Heart left ventricle (tissue), 16 donors: Measurements from ENCODE around the gene DLG4. TPM values are rescaled to one million over a fixed set of nuclear protein-coding genes. Genes with fewer than 3 reads are reported as not detected.
"Not testable (repeated sequence)": the region's sequence is repeated elsewhere in the genome, so short reads cannot be mapped to it uniquely, and the experiment has no call there.

Experiments
- ATAC-seq, 4 donors: fragments of 200-7000 bp; cut with Tn5 transposase; one replicate each; pipeline ENCODE4 v1.9.1; 2020 to 2022; ENCODE audit warnings: moderate library complexity in 4 of 4, mild to moderate bottlenecking in 3 of 4, moderate number of reproducible peaks in 1 of 4
- DNase-seq, 5 donors: peaks; one replicate each; pipeline ENCODE4 v3.0.0-alpha.2; 2020
- H3K27ac ChIP-seq, 12 donors: fragments of 200-600 bp; sonication (generic) in 4 of 12; one replicate each; pipeline versions ENCODE4 v1.5.0 to v1.8.0; 2016 to 2022; ENCODE audit warnings: mild to moderate bottlenecking in 2 of 12
- H3K27me3 ChIP-seq, 9 donors: fragments of 200-600 bp; sonication (generic) in 2 of 9; one replicate each; pipeline versions ENCODE4 v1.5.1 to v1.8.0; 2016 to 2022; ENCODE audit warnings: mild to moderate bottlenecking in 3 of 9
- H3K36me3 ChIP-seq, 9 donors: fragments of 200-600 bp; sonication (generic) in 2 of 9; one replicate each; pipeline versions ENCODE4 v1.5.0 to v1.8.0; 2018 to 2022; ENCODE audit warnings: mild to moderate bottlenecking in 2 of 9
- H3K4me1 ChIP-seq, 12 donors: fragments of 200-600 bp; sonication (generic) in 4 of 12; one replicate each; pipeline versions ENCODE4 v1.5.0 to v1.8.0; 2016 to 2022; ENCODE audit warnings: mild to moderate bottlenecking in 3 of 12
- H3K4me3 ChIP-seq, 12 donors: fragments of 200-600 bp; sonication (generic) in 4 of 12; one replicate each; pipeline versions ENCODE4 v1.5.0 to v1.8.0; 2017 to 2022; ENCODE audit warnings: mild to moderate bottlenecking in 9 of 12, moderate library complexity in 4 of 12
- H3K9me3 ChIP-seq, 12 donors: fragments of 200-600 bp; sonication (generic) in 4 of 12; one replicate each; pipeline versions ENCODE4 v1.5.0 to v1.8.0; 2016 to 2022; ENCODE audit warnings: mild to moderate bottlenecking in 1 of 12
- POLR2A ChIP-seq, 2 donors: fragments of 450-650 bp; IDR thresholded peaks; one replicate each; pipeline ENCODE4 v1.6.1; 2017; ENCODE audit warnings: antibody characterized with exemption in 2 of 2, mild to moderate bottlenecking in 2 of 2, moderate library complexity in 2 of 2
- WGBS, 4 donors: extraction: QIAGEN DNeasy Blood & Tissue Kit in 2 of 4; methylation state at CpG; one replicate each; pipeline versions ENCODE4 v1.1.5 to v1.1.7; 2013 to 2018; 5-methylcytosine and 5-hydroxymethylcytosine counted together
- intact Hi-C, 10 donors: fragments of 100-400 bp; cut with DNase I; formaldehyde crosslinking; loops; one replicate each; pipeline versions ENCODE4 v1.11.1 to v1.14.2; 2022
- polyA plus RNA-seq, 2 donors: library from polyadenylated mRNA; stranded (reverse); fragments of 200-250 nt; gene quantifications; one replicate each; pipeline ENCODE4 v1.2.3, GENCODE V29; 2013
- total RNA-seq, 9 donors: library from RNA; depleted of rRNA in 2 of 9; stranded (reverse); fragments of >200 nt in 2 of 9; fragmentation: NEBNext Ultra II Directional in 3 of 9; extraction: Animal tissue kit (Norgen Biotek cat#: 25700) in 3 of 9; gene quantifications; one replicate each; pipeline versions ENCODE4 v1.1.0 to v1.2.4, GENCODE V29; 2016 to 2023
- TF ChIP-seq, protein P1 (sequence below), 12 donors: fragments of 200-600 bp; sonication (generic) in 4 of 12; IDR thresholded peaks; one replicate each; pipeline versions ENCODE4 v1.5.0 to v1.8.0; 2018 to 2022; ENCODE audit warnings: antibody characterized with exemption in 12 of 12, mild to moderate bottlenecking in 5 of 12
- donor health status: ischemic (EF 13 %, LVEDD 7.1; RV severe dilation, severe dysfunction).
- donor health status: healthy with polysubstance abuse.
- donor health status: DM: no; HTN: yes; CAD: no.
- donor health status: DM: no; HTN: no; CAD: no.
- donor health status: ischemic (EF 25% LVEDD 6.9; RV normal size, moderate dysfunction).
- donor health status: ischemic (EF 25% LVEDD 5.7; RV mildly dilated, moderate dysfunction).
- donor health status: healthy.
- donor health status: DM: yes; HTN: yes; CAD: no.
- donor health status: ischemic (EF 35%, LVEDD 5.7; RV mildly dilated, moderate dysfunction).
- donor health status: nonischemic (EF 11% LVEDD 7.7; RV severe dilation, severe dysfunction).
- donor health status: DM: yes; HTN: yes; CAD: no.
- donor health status: PGD.
- donor health status: ischemic (EF 29% LVEDD 5.4; RV normal size, mild dysfunction).
- donor health status: nonischemic (EF 23%, LVEDD 6.1; RV moderate dilation, normal function).

DLG4 gene
- total and polyA plus RNA-seq, 11 donors: 5.3 to 24.3 (median 15.5) TPM

DNA sequence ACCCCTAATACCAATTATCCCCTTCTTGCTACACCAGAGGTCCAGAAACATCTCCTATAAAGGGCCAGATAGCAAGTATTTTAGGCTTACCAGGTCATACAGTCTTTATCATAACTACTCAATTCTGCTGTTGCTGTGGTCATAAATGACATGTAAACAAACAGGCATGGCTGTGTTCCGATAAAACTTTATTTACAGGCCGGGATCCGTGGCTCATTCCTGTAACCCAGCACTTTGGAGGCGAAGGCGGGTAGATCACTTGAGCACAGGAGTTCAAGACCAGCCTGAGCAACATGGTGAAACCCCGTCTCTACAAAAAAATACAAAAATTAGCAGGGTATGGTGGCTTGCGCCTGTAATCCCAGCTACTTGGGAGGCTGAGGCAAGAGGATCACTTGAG lies 52.8 kb downstream of the DLG4 start:
- Histone ChIP-seq H3K4me1 (peaks cover 0 to 21% (median 0%) of the 10 kb centered on the region in 12 donors), H3K27ac (no peak overlapping the region), H3K36me3 (no peaks in the 10 kb centered on the region), H3K4me3 (no peak overlapping the region), H3K9me3 (peaks cover 0 to 27% (median 0%) of the 10 kb centered on the region in 12 donors), H3K27me3 (peaks cover 0 to 10% (median 0%) of the 10 kb centered on the region in 9 donors)
- intact Hi-C loops: no loop called here
- WGBS, 4 donors: 87 to 94% (median 92%) methylated on average over 7 of the region's 7 CpGs
- TF ChIP-seq, protein P1, sequence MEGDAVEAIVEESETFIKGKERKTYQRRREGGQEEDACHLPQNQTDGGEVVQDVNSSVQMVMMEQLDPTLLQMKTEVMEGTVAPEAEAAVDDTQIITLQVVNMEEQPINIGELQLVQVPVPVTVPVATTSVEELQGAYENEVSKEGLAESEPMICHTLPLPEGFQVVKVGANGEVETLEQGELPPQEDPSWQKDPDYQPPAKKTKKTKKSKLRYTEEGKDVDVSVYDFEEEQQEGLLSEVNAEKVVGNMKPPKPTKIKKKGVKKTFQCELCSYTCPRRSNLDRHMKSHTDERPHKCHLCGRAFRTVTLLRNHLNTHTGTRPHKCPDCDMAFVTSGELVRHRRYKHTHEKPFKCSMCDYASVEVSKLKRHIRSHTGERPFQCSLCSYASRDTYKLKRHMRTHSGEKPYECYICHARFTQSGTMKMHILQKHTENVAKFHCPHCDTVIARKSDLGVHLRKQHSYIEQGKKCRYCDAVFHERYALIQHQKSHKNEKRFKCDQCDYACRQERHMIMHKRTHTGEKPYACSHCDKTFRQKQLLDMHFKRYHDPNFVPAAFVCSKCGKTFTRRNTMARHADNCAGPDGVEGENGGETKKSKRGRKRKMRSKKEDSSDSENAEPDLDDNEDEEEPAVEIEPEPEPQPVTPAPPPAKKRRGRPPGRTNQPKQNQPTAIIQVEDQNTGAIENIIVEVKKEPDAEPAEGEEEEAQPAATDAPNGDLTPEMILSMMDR (IDR thresholded peaks at IDR 0.05): no peak
- TF ChIP-seq POLR2A (IDR thresholded peaks at IDR 0.05): no peak
- DNase-seq (no peak), ATAC-seq (no peak)

DNA sequence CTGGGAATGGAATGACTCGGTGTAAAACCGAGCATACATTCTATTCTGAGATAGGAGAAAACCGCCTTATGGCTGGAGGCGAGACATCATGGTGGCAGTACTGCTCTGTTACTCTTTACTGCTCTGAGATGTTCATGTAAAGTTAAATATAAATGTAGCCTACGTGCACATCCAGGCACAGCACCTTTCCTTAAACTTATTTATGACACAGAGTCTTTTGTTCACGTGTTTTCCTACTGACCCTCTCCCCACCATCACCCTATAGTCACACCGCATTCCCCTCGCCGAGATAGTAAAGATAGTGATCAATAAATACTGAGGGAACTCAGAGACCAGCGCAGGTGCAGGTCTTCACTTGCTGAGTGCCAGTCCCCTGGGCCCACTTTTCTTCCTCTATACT lies 60.1 kb downstream of the DLG4 start:
- H3K27me3 ChIP-seq: peaks cover 0 to 43% (median 0%) of the 10 kb centered on the region in 9 donors
- H3K4me3 ChIP-seq, H3K27ac ChIP-seq, H3K9me3 ChIP-seq, intact Hi-C loops, H3K4me1 ChIP-seq, DNase-seq, H3K36me3 ChIP-seq, ATAC-seq: not testable (repeated sequence)
- WGBS, 4 donors: 59 to 68% (median 67%) methylated on average over 10 of the region's 10 CpGs

DNA sequence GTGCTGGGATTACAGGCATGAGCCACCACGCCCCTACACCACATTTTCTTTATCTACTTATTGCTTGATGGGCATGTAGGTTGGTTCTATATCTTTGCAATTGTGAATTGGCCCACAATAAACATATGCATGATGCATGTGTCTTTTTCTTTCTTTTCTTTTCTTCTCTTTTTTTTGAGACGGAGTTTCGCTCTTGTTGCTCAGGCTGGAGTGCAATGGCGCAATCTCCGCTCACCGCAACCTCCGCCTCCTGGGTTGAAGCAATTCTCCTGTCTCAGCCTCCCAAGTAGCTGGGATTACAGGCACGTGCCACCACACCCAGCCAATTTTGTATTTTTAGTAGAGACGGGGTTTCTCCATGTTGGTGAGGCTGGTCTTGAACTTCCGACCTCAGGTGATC lies 61.2 kb downstream of the DLG4 start:
- not testable (repeated sequence) for H3K9me3 ChIP-seq

DNA sequence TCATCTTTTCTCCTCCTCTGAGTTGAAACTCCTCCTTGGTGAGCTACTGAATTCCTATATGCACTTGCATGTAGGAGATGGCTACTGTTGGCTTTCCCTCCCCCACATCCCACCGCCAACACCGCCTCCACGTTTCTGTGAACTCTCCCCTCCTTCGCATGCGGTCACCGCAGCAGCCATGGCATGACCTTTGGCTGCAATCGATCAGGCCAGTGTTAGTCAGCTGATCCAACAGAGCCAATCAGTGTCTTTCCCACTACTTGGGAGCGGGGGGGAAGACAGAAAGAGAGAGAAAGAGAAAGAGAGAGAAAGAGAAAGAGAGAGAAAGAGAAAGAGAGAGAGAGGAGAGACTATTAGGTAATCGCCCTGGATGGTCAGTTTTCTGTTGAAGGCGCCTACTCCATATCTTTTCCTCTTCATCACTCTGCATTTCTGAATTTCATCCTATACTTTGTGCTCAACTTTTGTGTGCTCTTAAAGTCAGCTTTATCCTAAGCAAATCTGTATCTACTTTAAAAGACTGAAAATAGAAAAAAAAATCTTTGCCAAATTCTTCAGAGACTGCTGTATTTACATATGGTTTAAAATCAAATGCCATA lies 63.2 kb downstream of the DLG4 start:
- H3K9me3 ChIP-seq: no peaks in the 10 kb centered on the region
- ATAC-seq (no peak), DNase-seq (no peak)
- peaks cover 0 to 51% (median 8%) of the 10 kb centered on the region in 9 donors for H3K27me3 ChIP-seq
- no peaks in the 10 kb centered on the region for H3K36me3 ChIP-seq
- intact Hi-C loops: no loop called here
- WGBS, 4 donors: 69 to 78% (median 73%) methylated on average over 10 of the region's 10 CpGs
- H3K4me3 ChIP-seq: no peak overlapping the region
- H3K27ac ChIP-seq: no peak overlapping the region
- TF ChIP-seq, protein P1 (IDR thresholded peaks at IDR 0.05): no peak
- no peak for TF ChIP-seq POLR2A (IDR thresholded peaks at IDR 0.05)
- no peaks in the 10 kb centered on the region for H3K4me1 ChIP-seq

More for the DNA sequence above, 61.2 kb downstream of the DLG4 start:
- 88 to 91% (median 90%) methylated on average over 10 of the region's 10 CpGs for WGBS, 4 donors
- H3K27ac ChIP-seq, H3K4me1 ChIP-seq, ATAC-seq, H3K4me3 ChIP-seq, H3K36me3 ChIP-seq, DNase-seq, intact Hi-C loops: not testable (repeated sequence)
- peaks cover 0 to 43% (median 4%) of the 10 kb centered on the region in 9 donors for H3K27me3 ChIP-seq

DNA sequence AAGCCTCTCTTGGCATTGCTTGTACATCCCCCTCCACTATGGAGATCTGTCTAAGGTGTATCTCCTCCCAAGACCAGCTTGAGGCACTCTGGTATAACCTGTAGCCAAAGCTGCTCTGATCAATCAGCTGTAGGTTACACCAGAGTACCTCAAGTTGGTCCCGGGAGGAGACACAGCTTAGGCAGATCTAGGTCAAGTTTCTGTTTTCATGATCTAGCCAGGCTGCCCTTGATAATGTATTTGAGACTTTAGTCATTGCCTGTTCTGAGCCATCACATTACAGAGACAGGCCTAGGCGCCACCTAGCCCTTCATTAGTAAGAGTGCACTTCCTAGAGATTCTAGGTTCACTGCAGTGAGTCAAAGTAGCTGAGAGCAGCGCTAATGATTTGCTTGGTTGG lies 71.9 kb downstream of the DLG4 start:
- no peaks in the 10 kb centered on the region for H3K36me3 ChIP-seq
- H3K27ac ChIP-seq: no peak overlapping the region
- H3K4me3 ChIP-seq: no peak overlapping the region
- intact Hi-C loops: no loop called here
- H3K9me3 ChIP-seq: no peaks in the 10 kb centered on the region
- TF ChIP-seq, protein P1 (IDR thresholded peaks at IDR 0.05): no peak
- no peak for TF ChIP-seq POLR2A (IDR thresholded peaks at IDR 0.05)
- peaks cover 0 to 6% (median 0%) of the 10 kb centered on the region in 12 donors for H3K4me1 ChIP-seq
- ATAC-seq (no peak), DNase-seq (no peak)
- H3K27me3 ChIP-seq: peaks cover 0 to 29% (median 0%) of the 10 kb centered on the region in 9 donors
- WGBS, 4 donors: 55 to 92% (median 78%) methylated on average over 3 of the region's 3 CpGs
